Trophoblast cell (in vitro differentiated cells and primary cell): ENCODE results near the gene RBM17.

Source experiments
- DNase-seq, 2 donors: peaks; one replicate each; pipeline ENCODE4 v3.0.0-alpha.2; 2016
- H2AFZ ChIP-seq: 2 replicates; pipeline ENCODE4 v1.6.1; 2013; ENCODE audit warnings: low read length, moderate library complexity, mild to moderate bottlenecking; ENCODE audit not compliant: insufficient read depth, poor library complexity
- H2AK5ac ChIP-seq: 2 replicates; pipeline ENCODE4 v1.6.1; 2013; ENCODE audit warnings: mild to moderate bottlenecking, low read length
- H2BK120ac ChIP-seq: 2 replicates; pipeline ENCODE4 v1.6.1; 2013; ENCODE audit warnings: low read length, mild to moderate bottlenecking, moderate library complexity; ENCODE audit not compliant: insufficient read depth, poor library complexity
- H2BK12ac ChIP-seq: 2 replicates; pipeline ENCODE4 v1.6.1; 2013; ENCODE audit warnings: mild to moderate bottlenecking, low read length, moderate library complexity
- H2BK5ac ChIP-seq: 2 replicates; pipeline ENCODE4 v1.6.1; 2013; ENCODE audit warnings: low read length, low read depth, moderate library complexity, mild to moderate bottlenecking; ENCODE audit not compliant: poor library complexity
- H3K14ac ChIP-seq: 2 replicates; pipeline ENCODE4 v1.6.1; 2013; ENCODE audit warnings: mild to moderate bottlenecking, low read length
- H3K18ac ChIP-seq: 2 replicates; pipeline ENCODE4 v1.6.1; 2013; ENCODE audit warnings: mild to moderate bottlenecking, low read length
- H3K23ac ChIP-seq: 2 replicates; pipeline ENCODE4 v1.6.1; 2013; ENCODE audit warnings: low read length
- H3K27ac ChIP-seq: 2 replicates; pipeline ENCODE4 v1.5.1; 2013; ENCODE audit warnings: low read depth, mild to moderate bottlenecking, inconsistent platforms, low read length, moderate library complexity
- H3K27me3 ChIP-seq: 2 replicates; pipeline ENCODE4 v1.6.1; 2013; ENCODE audit warnings: inconsistent platforms, mild to moderate bottlenecking, low read length, moderate library complexity; ENCODE audit not compliant: insufficient read depth
- H3K36me3 ChIP-seq, 2 experiments: 1 replicate in 1 of 2; 2 replicates in 1 of 2; pipeline ENCODE4 v1.6.1; 2013; ENCODE audit warnings: low read length in 2 of 2, mild to moderate bottlenecking in 2 of 2, moderate library complexity in 1 of 2; ENCODE audit not compliant: insufficient read depth in 2 of 2, control insufficient read depth in 1 of 2
- H3K4ac ChIP-seq: 2 replicates; pipeline ENCODE4 v1.6.1; 2013; ENCODE audit warnings: low read depth, mild to moderate bottlenecking, low read length, moderate library complexity
- H3K4me1 ChIP-seq, 2 experiments: 1 replicate in 1 of 2; 2 replicates in 1 of 2; pipeline ENCODE4 v1.6.1; 2013; ENCODE audit warnings: low read length in 2 of 2, mild to moderate bottlenecking in 2 of 2, moderate library complexity in 1 of 2; ENCODE audit not compliant: insufficient read depth in 2 of 2, control insufficient read depth in 1 of 2
- H3K4me2 ChIP-seq: 2 replicates; pipeline ENCODE4 v1.6.1; 2013; ENCODE audit warnings: inconsistent platforms, mild to moderate bottlenecking, low read length, moderate library complexity
- H3K4me3 ChIP-seq: 2 replicates; pipeline ENCODE4 v1.5.1; 2013; ENCODE audit warnings: mild to moderate bottlenecking, low read depth, low read length, inconsistent platforms
- H3K79me1 ChIP-seq: one replicate; pipeline ENCODE4 v1.6.1; 2013; ENCODE audit warnings: low read length
- H3K79me2 ChIP-seq: 2 replicates; pipeline ENCODE4 v1.6.1; 2013; ENCODE audit warnings: low read length, mild to moderate bottlenecking; ENCODE audit not compliant: control insufficient read depth, insufficient read depth, poor library complexity
- H3K9ac ChIP-seq: 2 replicates; pipeline ENCODE4 v1.6.1; 2013; ENCODE audit warnings: mild to moderate bottlenecking, low read length
- H3K9me3 ChIP-seq: 2 replicates; pipeline ENCODE4 v1.6.1; 2013; ENCODE audit warnings: low read depth, mild to moderate bottlenecking, control low read depth, inconsistent platforms, low read length; ENCODE audit not compliant: insufficient read depth
- H4K12ac ChIP-seq: 2 replicates; pipeline ENCODE4 v1.6.1; 2013; ENCODE audit warnings: low read depth, mild to moderate bottlenecking, low read length, moderate library complexity
- H4K8ac ChIP-seq: 2 replicates; pipeline ENCODE4 v1.6.1; 2013; ENCODE audit warnings: low read depth, mild to moderate bottlenecking, low read length, moderate library complexity
- H4K91ac ChIP-seq: one replicate; pipeline ENCODE4 v1.6.1; 2013; ENCODE audit warnings: low read depth, mild to moderate bottlenecking, low read length, moderate library complexity
- WGBS: extraction: QIAGEN DNeasy Blood & Tissue Kit; methylation state at CpG from one replicate; pipeline ENCODE4 v1.1.7; 2013; ENCODE audit warnings: missing lambda C conversion rate; ENCODE audit not compliant: insufficient read length, insufficient coverage; ENCODE audit errors: extremely low coverage; 5-methylcytosine and 5-hydroxymethylcytosine counted together

Gene RBM17

GRCh38 chr10:6054884-6055283 is 34.0 kb upstream of the RBM17 start:
- Histone ChIP-seq H3K9ac (no peak overlapping the region), H3K79me2 (no peaks in the 10 kb centered on the region), H2BK12ac (no peak overlapping the region), H3K27me3 (no peaks in the 10 kb centered on the region), H3K27ac (no peak overlapping the region), H3K36me3 (no peaks in the 10 kb centered on the region), H2BK5ac (no peak overlapping the region), H4K8ac (no peak overlapping the region), H2AK5ac (no peak overlapping the region), H4K91ac (no peak overlapping the region), H3K18ac (no peak overlapping the region), H3K4me1 (no peaks in the 10 kb centered on the region), H3K4ac (no peak overlapping the region), H3K14ac (no peak overlapping the region), H3K4me2 (no peak overlapping the region), H3K23ac (no peak overlapping the region), H3K9me3 (no peaks in the 10 kb centered on the region), H2AFZ (no peak overlapping the region), H2BK120ac (no peak overlapping the region), H3K79me1 (no peaks in the 10 kb centered on the region), H4K12ac (no peak overlapping the region), H3K4me3 (no peak overlapping the region)
- WGBS, result no CpG with 5 or more reads among the region's 5 CpGs
- DNase-seq, result no peak

- no peak overlapping the region for H3K9ac ChIP-seq
- no peaks in the 10 kb centered on the region for H3K36me3 ChIP-seq
- H3K27me3 ChIP-seq, result no peaks in the 10 kb centered on the region
- no peaks in the 10 kb centered on the region for H3K4me1 ChIP-seq
- H3K18ac ChIP-seq, result no peak overlapping the region
- H2BK5ac ChIP-seq, result no peak overlapping the region
- no peak overlapping the region for H2BK120ac ChIP-seq
- no peak overlapping the region for H3K4me2 ChIP-seq
- no peak overlapping the region for H3K27ac ChIP-seq
- no peak for DNase-seq
- WGBS, result no CpG with 5 or more reads among the region's 4 CpGs
- H2BK12ac ChIP-seq, result no peak overlapping the region
- H3K4ac ChIP-seq, result no peak overlapping the region
- H3K14ac ChIP-seq, result no peak overlapping the region
- no peaks in the 10 kb centered on the region for H3K9me3 ChIP-seq
- H3K79me2 ChIP-seq, result no peaks in the 10 kb centered on the region
- no peak overlapping the region for H2AFZ ChIP-seq
- H4K91ac ChIP-seq, result no peak overlapping the region
- H4K8ac ChIP-seq, result no peak overlapping the region
- no peak overlapping the region for H2AK5ac ChIP-seq
- no peak overlapping the region for H4K12ac ChIP-seq
- H3K79me1 ChIP-seq, result no peaks in the 10 kb centered on the region
- no peak overlapping the region for H3K23ac ChIP-seq
- no peak overlapping the region for H3K4me3 ChIP-seq
Observed at GRCh38 chr10:6055929-6056328, 32.9 kb upstream of the RBM17 start.

- no CpG with 5 or more reads among the region's 5 CpGs for WGBS
- Histone ChIP-seq H3K4me2 (no peak overlapping the region), H3K79me1 (no peaks in the 10 kb centered on the region), H2BK12ac (no peak overlapping the region), H3K9me3 (no peaks in the 10 kb centered on the region), H2AK5ac (no peak overlapping the region), H3K27ac (no peak overlapping the region), H4K8ac (no peak overlapping the region), H2BK120ac (no peak overlapping the region), H3K4me3 (no peak overlapping the region), H4K12ac (no peak overlapping the region), H3K27me3 (no peaks in the 10 kb centered on the region), H2BK5ac (no peak overlapping the region), H3K14ac (no peak overlapping the region), H3K4ac (no peak overlapping the region), H3K79me2 (no peaks in the 10 kb centered on the region), H3K9ac (no peak overlapping the region), H3K36me3 (no peaks in the 10 kb centered on the region), H3K4me1 (no peaks in the 10 kb centered on the region), H4K91ac (no peak overlapping the region), H3K18ac (no peak overlapping the region), H3K23ac (no peak overlapping the region), H2AFZ (no peak overlapping the region)
- no peak for DNase-seq
Observed at GRCh38 chr10:6056411-6057135, 32.3 kb upstream of the RBM17 start.

- no peak overlapping the region for H2AFZ ChIP-seq
- H2BK5ac ChIP-seq, result no peak overlapping the region
- H4K8ac ChIP-seq, result no peak overlapping the region
- no peak overlapping the region for H3K4me2 ChIP-seq
- H3K79me2 ChIP-seq, result no peaks in the 10 kb centered on the region
- no CpG with 5 or more reads among the region's 3 CpGs for WGBS
- no peak overlapping the region for H3K14ac ChIP-seq
- no peak for DNase-seq
- H3K27me3 ChIP-seq, result no peaks in the 10 kb centered on the region
- no peak overlapping the region for H3K9ac ChIP-seq
- H3K23ac ChIP-seq, result no peak overlapping the region
- no peak overlapping the region for H4K91ac ChIP-seq
- no peaks in the 10 kb centered on the region for H3K79me1 ChIP-seq
- no peaks in the 10 kb centered on the region for H3K4me1 ChIP-seq
- H2BK120ac ChIP-seq, result no peak overlapping the region
- no peak overlapping the region for H3K4ac ChIP-seq
- H3K4me3 ChIP-seq, result no peak overlapping the region
- H3K27ac ChIP-seq, result no peak overlapping the region
- H4K12ac ChIP-seq, result no peak overlapping the region
- no peak overlapping the region for H3K18ac ChIP-seq
- no peaks in the 10 kb centered on the region for H3K9me3 ChIP-seq
- H3K36me3 ChIP-seq, result no peaks in the 10 kb centered on the region
- no peak overlapping the region for H2BK12ac ChIP-seq
- no peak overlapping the region for H2AK5ac ChIP-seq
Observed at GRCh38 chr10:6058682-6059475, 30.0 kb upstream of the RBM17 start.
